HG03039 (cell line): Measurements from ENCODE around the gene PTTG1.
"Not testable (repeated sequence)": the region's sequence is repeated elsewhere in the genome, so short reads cannot be mapped to it uniquely, and the experiment has no call there.

ENCODE experiments used
- ATAC-seq: cut with Tn5 transposase; IDR thresholded peaks from one replicate; pipeline ENCODE4 v1.9.1; 2021; ENCODE audit warnings: mild to moderate bottlenecking, moderate library complexity; ENCODE audit not compliant: unreplicated experiment

PTTG1 gene

GRCh38 chr5:160420331-160420610 is 1.4 kb upstream of the PTTG1 start:
- ATAC-seq: no peak

- no peak for ATAC-seq
Observed at GRCh38 chr5:160423099-160423498, 1.4 kb downstream of the PTTG1 start.

GRCh38 chr5:160427607-160428006 is 6.0 kb downstream of the PTTG1 start:
- no peak for ATAC-seq

GRCh38 chr5:160432196-160432595 is 10.5 kb downstream of the PTTG1 start:
- no peak for ATAC-seq

GRCh38 chr5:160432787-160433186 is 11.1 kb downstream of the PTTG1 start:
- no peak for ATAC-seq

GRCh38 chr5:160434022-160434531 is 12.4 kb downstream of the PTTG1 start:
- ATAC-seq: peak; percentile 70

- ATAC-seq: no peak
Observed at GRCh38 chr5:160435532-160435931, 13.9 kb downstream of the PTTG1 start.

- no peak for ATAC-seq
Observed at GRCh38 chr5:160436017-160436416, 14.4 kb downstream of the PTTG1 start.

GRCh38 chr5:160436661-160437060 is 15.0 kb downstream of the PTTG1 start:
- not testable (repeated sequence) for ATAC-seq

- ATAC-seq: no peak
Observed at GRCh38 chr5:160437271-160437670, 15.6 kb downstream of the PTTG1 start.

GRCh38 chr5:160438316-160439204 is 16.9 kb downstream of the PTTG1 start:
- ATAC-seq: peak; percentile 23

- peak; percentile 53 for ATAC-seq
Observed at GRCh38 chr5:160439205-160439600, 17.5 kb downstream of the PTTG1 start.

- ATAC-seq: peak; percentile 25
Observed at GRCh38 chr5:160441311-160441781, 19.7 kb downstream of the PTTG1 start.

- no peak for ATAC-seq
Observed at GRCh38 chr5:160442824-160443431, 21.3 kb downstream of the PTTG1 start.

GRCh38 chr5:160444407-160444806 is 22.8 kb downstream of the PTTG1 start:
- no peak for ATAC-seq

- no peak for ATAC-seq
Observed at GRCh38 chr5:160445132-160445531, 23.5 kb downstream of the PTTG1 start.

- ATAC-seq: no peak
Observed at GRCh38 chr5:160445751-160446150, 24.1 kb downstream of the PTTG1 start.

- no peak for ATAC-seq
Observed at GRCh38 chr5:160448886-160449285, 27.2 kb downstream of the PTTG1 start.

- ATAC-seq: no peak
Observed at GRCh38 chr5:160449458-160449857, 27.8 kb downstream of the PTTG1 start.

- ATAC-seq: peak; percentile 56
Observed at GRCh38 chr5:160450164-160450932, 28.7 kb downstream of the PTTG1 start.

GRCh38 chr5:160451281-160451680 is 29.6 kb downstream of the PTTG1 start:
- ATAC-seq: no peak
